ENCODE data around the gene MAN1A1.

The MAN1A1 gene

DNA sequence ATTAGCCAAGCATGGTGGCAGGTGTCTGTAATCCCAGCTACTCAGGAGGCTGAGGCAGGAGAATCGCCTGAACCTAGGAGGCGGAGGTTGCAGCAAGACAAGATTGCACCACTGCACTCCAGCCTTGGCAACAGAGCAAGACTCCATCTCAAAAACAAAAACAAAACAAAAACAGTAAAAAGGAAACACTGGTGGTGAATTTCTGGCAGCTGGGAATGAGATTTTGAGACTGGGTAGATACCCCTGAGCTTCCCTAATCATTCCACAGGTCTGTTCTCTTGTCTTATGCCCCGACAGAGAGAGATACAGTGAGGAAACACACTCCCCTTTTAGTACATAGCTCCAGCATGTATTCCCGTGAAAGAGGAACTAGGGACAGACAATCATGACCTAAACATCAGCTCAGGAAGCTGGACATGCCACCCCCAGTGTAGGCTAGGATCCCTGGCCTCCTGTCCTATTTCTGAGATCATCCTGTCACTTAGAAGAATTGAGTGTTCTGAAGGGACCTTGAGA lies 9.6 kb downstream of the MAN1A1 start:
- TF ChIP-seq CTCF (IDR thresholded peaks at IDR 0.05; ENCODE audit: unreplicated experiment in 3 of 3) = no peak
- Mint-ChIP-seq H3K36me3 (ENCODE audit: low read depth) (peaks cover 10% of the 10 kb centered on the region), H3K27ac (no peak overlapping the region), H3K9me3 (no peaks in the 10 kb centered on the region), H3K4me3 (no peak overlapping the region), H3K4me1 (peaks cover 5% of the 10 kb centered on the region), H3K27me3 (ENCODE audit: low read depth) (no peaks in the 10 kb centered on the region)

- Mint-ChIP-seq H3K27ac (no peak overlapping the region), H3K4me3 (no peak overlapping the region)
These were observed 11.8 kb downstream of the MAN1A1 start for GRCh38 chr6:119337762-119338161.

GRCh38 chr6:119337252-119337651 lies 12.3 kb downstream of the MAN1A1 start:
- Mint-ChIP-seq H3K27me3 (ENCODE audit: low read depth) (no peaks in the 10 kb centered on the region), H3K4me3 (no peak overlapping the region), H3K4me1 (peaks cover 5% of the 10 kb centered on the region), H3K36me3 (ENCODE audit: low read depth) (peaks cover 3% of the 10 kb centered on the region), H3K9me3 (no peaks in the 10 kb centered on the region), H3K27ac (no peak overlapping the region)
- no peak for TF ChIP-seq CTCF (IDR thresholded peaks at IDR 0.05; ENCODE audit: unreplicated experiment in 3 of 3)

More at GRCh38 chr6:119337762-119338161, 11.8 kb downstream of the MAN1A1 start:
- no peaks in the 10 kb centered on the region for H3K27me3 Mint-ChIP-seq (ENCODE audit: low read depth)
- no peaks in the 10 kb centered on the region for H3K9me3 Mint-ChIP-seq
- no peak for TF ChIP-seq CTCF (IDR thresholded peaks at IDR 0.05; ENCODE audit: unreplicated experiment in 3 of 3)
- peaks cover 5% of the 10 kb centered on the region for H3K36me3 Mint-ChIP-seq (ENCODE audit: low read depth)
- peaks cover 5% of the 10 kb centered on the region for H3K4me1 Mint-ChIP-seq

DNA sequence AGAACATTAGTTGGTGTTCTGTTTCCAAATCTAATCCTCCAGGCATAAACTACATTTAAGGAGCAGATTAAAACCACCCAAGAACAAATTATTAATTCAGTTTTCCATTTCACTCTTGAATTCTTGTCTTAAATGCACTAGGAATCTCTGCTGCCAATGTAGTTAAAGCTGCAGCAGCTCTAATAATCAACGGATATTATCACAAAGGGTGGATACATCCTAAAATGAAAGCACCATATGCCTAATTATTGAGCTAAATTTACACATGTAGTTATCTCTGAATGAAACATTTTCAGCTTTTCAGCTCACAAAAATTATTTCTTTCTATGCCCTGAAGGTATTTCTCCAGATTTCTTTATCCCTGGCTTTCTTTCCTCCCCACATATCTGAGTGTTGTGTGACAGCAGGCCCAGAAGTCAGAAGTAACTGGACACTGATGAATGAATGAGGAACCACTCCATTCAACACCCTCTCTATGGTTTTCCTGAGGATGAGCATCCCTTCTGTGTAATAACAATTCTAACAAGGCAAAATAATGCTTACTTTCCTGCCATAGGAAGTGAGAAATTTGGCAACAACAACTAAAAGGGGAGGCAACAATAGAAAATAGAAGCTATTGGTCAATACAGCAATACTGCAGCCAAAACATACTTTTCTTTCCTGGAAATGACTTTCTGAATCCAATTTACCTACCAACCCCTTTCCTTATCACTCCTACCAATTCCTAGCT lies 14.9 kb downstream of the MAN1A1 start:
- peaks cover 5% of the 10 kb centered on the region for H3K4me1 Mint-ChIP-seq
- H3K27ac Mint-ChIP-seq = no peak overlapping the region
- peaks cover 14% of the 10 kb centered on the region for H3K36me3 Mint-ChIP-seq (ENCODE audit: low read depth)
- H3K4me3 Mint-ChIP-seq = no peak overlapping the region
- no peaks in the 10 kb centered on the region for H3K9me3 Mint-ChIP-seq
- H3K27me3 Mint-ChIP-seq (ENCODE audit: low read depth) = no peaks in the 10 kb centered on the region
- TF ChIP-seq CTCF (IDR thresholded peaks at IDR 0.05; ENCODE audit: unreplicated experiment in 3 of 3) = no peak

DNA sequence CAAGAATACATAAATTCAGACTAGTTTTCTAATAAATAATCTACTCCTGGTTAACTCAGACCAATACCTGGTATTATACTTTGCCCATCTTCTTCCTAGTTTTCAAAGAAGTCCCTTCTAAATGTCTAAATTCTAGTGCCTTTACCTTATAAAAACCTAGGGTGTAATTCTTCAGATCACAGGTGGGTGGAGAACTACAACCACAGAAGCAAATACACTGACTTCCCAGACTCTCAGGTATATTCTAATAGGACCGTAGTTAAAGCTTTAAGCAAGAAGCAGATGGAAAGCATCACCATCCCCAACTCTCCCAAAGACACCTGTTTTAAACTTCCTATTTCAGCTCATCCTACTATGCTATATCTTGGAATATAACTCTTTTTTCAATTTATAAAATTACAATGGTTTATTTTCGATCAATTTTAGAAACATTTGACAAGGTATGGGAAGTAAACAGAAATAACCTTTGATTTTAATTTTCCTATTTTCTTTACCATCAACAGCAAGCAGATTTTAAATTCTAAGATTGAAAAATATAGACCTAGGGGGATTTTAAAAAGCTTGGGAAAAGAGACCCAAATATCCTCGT lies 15.8 kb downstream of the MAN1A1 start:
- peak; percentile 43 to 56 (median 54) for TF ChIP-seq CTCF (IDR thresholded peaks at IDR 0.05; ENCODE audit: unreplicated experiment in 3 of 3)
- no peaks in the 10 kb centered on the region for H3K9me3 Mint-ChIP-seq
- H3K4me1 Mint-ChIP-seq = peaks cover 5% of the 10 kb centered on the region
- H3K27ac Mint-ChIP-seq = no peak overlapping the region
- H3K4me3 Mint-ChIP-seq = no peak overlapping the region
- H3K36me3 Mint-ChIP-seq (ENCODE audit: low read depth) = peaks cover 15% of the 10 kb centered on the region
- no peaks in the 10 kb centered on the region for H3K27me3 Mint-ChIP-seq (ENCODE audit: low read depth)
